Activated T-cell treated with anti-CD3 and anti-CD28 coated beads for 48 hours (primary cell): ENCODE data around the gene MFGE8.

Experiments
- DNase-seq: peaks from one replicate; pipeline ENCODE4 v3.0.0-alpha.2; 2020; ENCODE audit warnings: low read depth

MFGE8 gene

DNA sequence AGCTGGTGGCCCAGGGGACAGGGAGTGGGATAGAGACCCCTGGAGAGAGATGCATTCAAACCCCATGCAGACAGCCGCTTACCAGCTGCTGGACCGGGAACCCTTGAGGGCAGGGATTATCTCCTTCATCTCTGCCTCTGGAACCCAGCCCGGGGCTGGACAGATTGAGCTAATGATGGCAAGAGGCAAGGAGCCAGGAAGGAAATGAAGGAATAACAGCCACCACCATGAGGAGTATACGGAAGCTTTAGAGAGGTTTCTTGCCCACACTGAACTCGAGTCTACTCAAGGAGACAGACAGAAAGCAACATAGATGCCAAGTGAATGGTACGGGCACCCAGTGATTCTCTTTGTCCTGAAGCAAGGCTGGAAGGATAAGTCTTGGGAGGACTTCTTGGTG, 41.1 kb downstream of the MFGE8 start:
- DNase-seq: no peak

DNA sequence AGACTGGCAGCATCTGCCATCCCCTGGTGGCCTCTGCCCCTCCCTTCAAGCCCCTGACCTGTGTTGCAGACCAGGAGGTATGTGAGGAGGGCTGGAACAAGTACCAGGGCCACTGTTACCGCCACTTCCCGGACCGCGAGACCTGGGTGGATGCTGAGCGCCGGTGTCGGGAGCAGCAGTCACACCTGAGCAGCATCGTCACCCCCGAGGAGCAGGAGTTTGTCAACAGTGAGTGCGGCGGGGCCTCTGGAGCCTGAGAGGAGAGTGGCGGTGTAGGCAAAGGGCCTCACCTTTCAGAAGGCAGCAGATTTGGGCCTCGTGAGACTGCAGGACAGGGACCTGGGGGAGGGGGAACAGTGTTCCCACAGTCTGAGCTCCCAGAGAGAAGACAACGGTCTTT, 41.9 kb downstream of the MFGE8 start:
- DNase-seq: no peak

DNA sequence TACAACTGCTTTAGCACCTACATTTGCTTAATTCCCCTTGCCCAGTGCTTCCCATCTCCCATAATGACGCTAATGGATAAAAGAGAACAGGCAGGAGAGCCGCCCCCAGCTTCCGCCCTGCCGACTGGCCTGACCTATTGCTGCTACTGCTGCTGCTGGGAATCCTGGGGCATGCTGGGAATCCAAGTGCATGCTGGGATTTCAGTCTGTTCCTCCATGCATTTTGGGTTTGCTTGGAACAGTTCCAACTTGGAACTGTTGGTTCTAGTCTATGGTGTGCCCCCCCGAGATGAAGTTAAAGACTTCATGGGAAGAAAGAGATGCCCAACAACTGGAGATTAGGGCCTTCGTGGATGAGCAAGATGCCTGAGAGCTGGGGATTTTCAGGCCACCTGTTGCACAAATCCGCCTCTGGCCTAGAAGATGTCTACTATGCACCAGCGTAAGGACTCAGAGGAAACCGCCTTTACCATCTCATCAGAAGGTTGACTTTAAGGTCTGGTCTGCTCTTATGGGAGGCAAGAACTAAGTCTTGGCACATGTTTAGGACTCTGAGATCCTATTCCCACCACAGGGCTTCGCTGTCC, 46.8 kb downstream of the MFGE8 start:
- no peak for DNase-seq

DNA sequence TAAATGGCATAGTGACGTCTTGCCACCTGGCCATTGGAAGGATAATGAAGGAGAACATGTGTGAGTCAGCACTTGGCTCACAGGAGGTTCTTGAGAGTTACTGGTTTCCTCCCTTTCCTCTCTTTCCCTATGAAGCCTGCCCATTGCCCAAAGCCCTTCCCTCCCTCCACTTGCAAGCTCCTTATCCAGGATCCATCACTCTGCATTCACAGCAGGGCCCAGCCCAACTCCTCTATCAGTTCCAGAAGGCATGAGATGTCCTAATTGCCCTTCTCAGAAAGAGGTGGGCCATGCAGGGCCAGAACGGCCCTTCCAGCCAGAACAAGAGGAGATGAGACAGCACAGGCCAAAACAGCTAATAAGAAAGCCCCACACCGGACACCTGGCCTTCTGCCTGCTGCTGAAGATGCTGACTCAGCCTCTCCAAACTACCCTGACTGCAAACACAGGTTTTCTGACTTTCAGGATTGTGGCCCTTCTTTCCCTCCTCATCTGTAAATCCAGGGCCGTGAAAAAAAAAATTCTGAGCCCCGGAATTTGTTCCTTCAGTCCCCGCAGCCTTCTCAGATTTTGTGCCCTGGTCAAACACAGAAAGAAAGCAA, 47.6 kb downstream of the MFGE8 start:
- no peak for DNase-seq

DNA sequence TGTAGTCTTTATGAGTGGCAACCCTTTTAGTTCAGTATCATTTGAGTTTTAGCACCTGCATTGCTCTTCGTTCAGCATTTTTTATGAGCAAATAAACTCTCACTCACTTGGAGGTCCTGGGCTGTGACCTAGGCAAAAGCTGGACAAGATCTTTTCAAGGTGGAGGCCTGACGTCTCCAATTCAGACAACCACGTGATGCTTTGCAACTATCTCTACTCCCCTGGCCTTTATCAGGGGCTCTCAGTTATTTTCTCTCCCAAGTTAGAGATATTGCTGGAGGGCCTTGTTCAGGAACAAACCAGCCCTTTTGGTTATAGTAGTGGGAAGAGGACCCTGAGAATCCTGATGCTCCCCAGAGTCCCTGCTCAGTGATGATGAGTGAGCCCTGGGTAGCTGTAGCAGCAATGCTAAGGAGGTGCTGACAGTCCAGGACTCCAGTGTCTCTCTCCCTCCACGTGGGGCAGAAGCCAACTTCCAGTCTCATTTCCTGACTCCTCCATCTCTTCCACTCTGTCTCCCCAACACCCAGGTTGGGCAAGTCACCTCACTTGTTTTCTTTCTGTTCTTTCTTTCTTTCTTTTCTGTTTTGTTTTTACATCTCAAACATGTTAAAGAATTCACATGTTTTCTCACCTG, 48.2 kb downstream of the MFGE8 start:
- DNase-seq: no peak

DNA sequence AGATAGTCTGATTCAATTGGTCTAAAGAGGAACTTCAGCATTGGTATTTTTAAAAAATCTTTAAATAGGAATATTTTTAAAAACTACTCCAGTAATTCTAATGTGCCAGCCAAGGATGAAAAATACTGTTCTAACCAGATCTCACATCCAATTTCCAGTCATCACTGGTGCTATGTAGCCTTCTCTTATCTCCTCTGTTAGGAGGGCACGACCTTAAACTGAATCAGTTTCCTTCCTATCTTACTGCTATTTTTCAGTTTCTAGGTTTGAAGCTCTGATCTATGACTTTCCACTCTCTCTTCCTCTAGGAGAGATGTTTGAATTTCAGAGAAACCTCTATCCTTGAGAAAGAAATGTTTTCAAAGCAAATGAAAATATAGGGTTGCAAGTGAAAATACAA, 49.8 kb downstream of the MFGE8 start:
- no peak for DNase-seq

DNA sequence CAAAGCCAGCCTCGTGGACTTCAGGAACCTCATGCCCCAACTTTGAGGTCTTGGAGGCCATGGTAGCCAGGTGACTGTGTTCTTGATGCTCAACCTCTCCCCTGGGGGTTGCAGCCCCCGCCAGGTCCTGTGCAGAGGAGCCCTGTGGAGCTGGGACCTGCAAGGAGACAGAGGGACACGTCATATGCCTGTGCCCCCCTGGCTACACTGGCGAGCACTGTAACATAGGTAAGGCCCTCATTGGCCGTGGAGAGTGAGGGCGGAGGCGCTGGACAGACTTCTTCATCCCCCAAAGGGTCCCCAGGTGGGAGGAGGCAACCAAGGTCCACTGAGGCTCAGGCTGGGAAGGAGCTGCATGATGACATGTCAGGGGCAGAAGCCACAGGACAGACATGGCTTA, 53.0 kb downstream of the MFGE8 start:
- no peak for DNase-seq

DNA sequence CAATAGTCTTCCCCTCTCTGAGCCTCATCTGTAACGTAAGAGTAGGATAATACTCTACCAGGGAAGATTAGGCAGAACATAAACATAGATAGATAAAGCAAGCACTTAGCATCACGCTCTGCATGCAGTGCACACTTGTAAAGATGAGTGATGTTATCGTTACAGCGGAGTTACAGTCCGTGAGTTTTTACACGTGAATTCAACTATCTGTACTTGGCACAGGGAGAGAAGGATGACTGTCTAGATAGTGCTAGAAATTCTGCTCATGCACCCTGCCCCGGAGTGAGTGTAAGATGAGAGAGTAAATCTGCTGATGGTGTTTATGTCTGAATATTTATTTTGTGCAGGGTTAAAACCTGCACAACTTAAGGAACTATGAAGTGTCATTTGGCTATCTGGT, 53.6 kb downstream of the MFGE8 start:
- no peak for DNase-seq

DNA sequence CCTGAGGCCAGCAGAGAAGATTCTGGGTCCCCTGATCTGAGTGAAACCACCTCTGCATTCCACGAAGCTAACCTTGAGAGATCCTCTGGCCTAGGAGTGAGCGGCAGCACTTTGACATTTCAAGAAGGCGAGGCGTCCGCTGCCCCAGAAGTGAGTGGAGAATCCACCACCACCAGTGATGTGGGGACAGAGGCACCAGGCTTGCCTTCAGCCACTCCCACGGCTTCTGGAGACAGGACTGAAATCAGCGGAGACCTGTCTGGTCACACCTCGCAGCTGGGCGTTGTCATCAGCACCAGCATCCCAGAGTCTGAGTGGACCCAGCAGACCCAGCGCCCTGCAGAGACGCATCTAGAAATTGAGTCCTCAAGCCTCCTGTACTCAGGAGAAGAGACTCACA, 54.2 kb downstream of the MFGE8 start:
- DNase-seq: no peak

DNA sequence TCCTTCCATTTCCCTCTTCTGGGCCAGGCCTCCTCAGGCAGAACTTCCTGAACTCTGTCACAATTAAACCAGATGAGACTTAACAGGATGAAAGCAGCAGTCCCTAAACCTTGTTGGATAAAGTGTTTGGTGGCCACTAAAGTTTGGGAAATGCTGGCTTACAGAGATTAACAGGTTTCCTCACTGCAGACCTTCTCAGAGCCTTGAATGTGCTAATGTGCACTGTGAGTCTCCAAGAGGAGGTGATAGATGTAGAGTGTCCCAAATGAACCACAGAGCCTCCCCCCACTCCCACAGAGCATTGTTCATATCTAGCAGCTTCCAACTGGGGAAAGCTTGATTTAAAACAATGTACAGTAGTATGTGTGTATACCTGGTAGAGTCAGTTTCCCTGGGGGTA, 60.7 kb downstream of the MFGE8 start:
- no peak for DNase-seq

DNA sequence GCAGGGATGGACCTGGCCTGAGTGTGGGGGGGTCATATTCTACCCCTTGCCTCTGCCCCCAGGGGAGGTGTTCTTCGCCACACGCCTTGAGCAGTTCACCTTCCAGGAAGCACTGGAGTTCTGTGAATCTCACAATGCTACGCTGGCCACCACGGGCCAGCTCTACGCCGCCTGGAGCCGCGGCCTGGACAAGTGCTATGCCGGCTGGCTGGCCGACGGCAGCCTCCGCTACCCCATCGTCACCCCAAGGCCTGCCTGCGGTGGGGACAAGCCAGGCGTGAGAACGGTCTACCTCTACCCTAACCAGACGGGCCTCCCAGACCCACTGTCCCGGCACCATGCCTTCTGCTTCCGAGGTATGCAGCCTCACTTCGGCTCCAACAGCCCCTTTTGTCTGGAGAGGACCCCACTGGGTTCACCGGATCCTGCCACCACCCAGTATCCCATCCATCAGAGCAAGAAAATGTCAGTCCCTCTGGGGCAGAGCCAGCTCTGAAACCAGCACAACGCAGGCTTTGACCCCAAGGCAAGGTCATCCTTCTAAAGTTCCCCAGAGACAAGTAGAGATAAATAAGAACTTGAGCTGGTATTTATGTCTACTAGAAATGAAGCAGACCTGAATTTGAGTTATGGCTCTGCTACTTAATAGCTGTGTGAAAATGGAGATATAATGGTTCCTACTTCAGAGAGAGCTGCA, 63.7 kb downstream of the MFGE8 start:
- no peak for DNase-seq
